IMR-90 (cell line): Measurements from ENCODE around the gene BTD. TPM values are rescaled to one million over a fixed set of nuclear protein-coding genes. Genes with fewer than 3 reads are reported as not detected.
A peak's percentile ranks its signal among the peaks of the same experiment; 100 is the strongest.

Experiments used
- ATAC-seq: fragments of 200-7000 bp; cut with Tn5 transposase; 2 replicates; pipeline ENCODE4 v1.9.1; 2020; ENCODE audit warnings: low read depth, mild to moderate bottlenecking, moderate library complexity
- BruUV-seq: library from RNA; stranded (reverse); fragments of 400-500 nt; replicated peaks from 2 replicates; lab custom pipeline; 2021; lab: Mats Ljungman, UMichigan
- CTCF ChIA-PET: fragments of 300-600 bp; formaldehyde crosslinking; extraction: SDS; loops from one replicate; lab custom pipeline; 2021; ENCODE audit warnings: antibody characterized with exemption; lab: Yijun Ruan, JAX
- POLR2A ChIA-PET: fragments of 300-600 bp; sonication (Branson Sonifier 250); formaldehyde crosslinking; loops from one replicate; lab custom pipeline; 2022; ENCODE audit warnings: antibody characterized with exemption; ENCODE audit not compliant: unreplicated experiment; lab: Charles Lee
- DNase-seq: peaks from one replicate; pipeline ENCODE4 v3.0.0; 2013
- H2AFZ ChIP-seq: replicated peaks from 2 replicates; pipeline ENCODE3; 2013; ENCODE audit warnings: low read length, mild to moderate bottlenecking; ENCODE audit not compliant: poor library complexity
- H2AK5ac ChIP-seq: 2 replicates; pipeline ENCODE4 v1.6.1; 2013; ENCODE audit warnings: low read depth, low read length, inconsistent platforms
- H2AK9ac ChIP-seq: replicated peaks from 2 replicates; pipeline ENCODE3; 2013; ENCODE audit warnings: mild to moderate bottlenecking, low read depth, low read length, moderate library complexity; ENCODE audit not compliant: poor library complexity
- H2BK120ac ChIP-seq: 2 replicates; pipeline ENCODE4 v1.6.1; 2013; ENCODE audit warnings: low read depth, low read length, inconsistent platforms
- H2BK15ac ChIP-seq: 3 replicates; pipeline ENCODE4 v1.6.1; 2013; ENCODE audit warnings: low read depth, low read length, inconsistent platforms
- H2BK20ac ChIP-seq: 2 replicates; pipeline ENCODE4 v1.6.1; 2013; ENCODE audit warnings: low read depth, mild to moderate bottlenecking, inconsistent platforms, low read length, moderate library complexity
- H2BK5ac ChIP-seq: 2 replicates; pipeline ENCODE4 v1.6.1; 2013; ENCODE audit warnings: mild to moderate bottlenecking, low read depth, low read length, inconsistent platforms; ENCODE audit not compliant: poor library complexity, severe bottlenecking
- H3K14ac ChIP-seq: replicated peaks from 2 replicates; pipeline ENCODE4 v1.6.1; 2013; ENCODE audit warnings: low read depth, low read length, inconsistent platforms
- H3K18ac ChIP-seq: 2 replicates; pipeline ENCODE4 v1.6.1; 2013; ENCODE audit warnings: low read depth, low read length, control low read depth
- H3K23ac ChIP-seq: 2 replicates; pipeline ENCODE4 v1.6.1; 2013; ENCODE audit warnings: low read depth, low read length, inconsistent platforms
- H3K27ac ChIP-seq: 2 replicates; pipeline ENCODE4 v1.5.1; 2013; ENCODE audit warnings: mild to moderate bottlenecking, control low read depth, low read length; ENCODE audit not compliant: insufficient read depth
- H3K27me3 ChIP-seq: 2 replicates; pipeline ENCODE4 v1.6.1; 2013; ENCODE audit warnings: low read length; ENCODE audit not compliant: control insufficient read depth, insufficient read depth
- H3K36me3 ChIP-seq: 2 replicates; pipeline ENCODE4 v1.6.1; 2013; ENCODE audit warnings: low read length, mixed read lengths; ENCODE audit not compliant: control insufficient read depth, insufficient read depth
- H3K4ac ChIP-seq: 2 replicates; pipeline ENCODE4 v1.6.1; 2013; ENCODE audit warnings: low read depth, low read length, inconsistent platforms
- H3K4me1 ChIP-seq: 2 replicates; pipeline ENCODE4 v1.6.1; 2013; ENCODE audit warnings: low read length, mixed read lengths; ENCODE audit not compliant: control insufficient read depth, insufficient read depth
- H3K4me2 ChIP-seq: 2 replicates; pipeline ENCODE4 v1.6.1; 2013; ENCODE audit warnings: low read depth, mild to moderate bottlenecking, control low read depth, low read length, moderate library complexity
- H3K4me3 ChIP-seq: 2 replicates; pipeline ENCODE4 v1.5.1; 2013; ENCODE audit warnings: low read depth, mild to moderate bottlenecking, control low read depth, low read length, moderate library complexity; ENCODE audit not compliant: insufficient read depth
- H3K56ac ChIP-seq: 2 replicates; pipeline ENCODE4 v1.6.1; 2013; ENCODE audit warnings: low read length, inconsistent platforms; ENCODE audit not compliant: insufficient read depth; ENCODE audit errors: extremely low read depth
- H3K79me1 ChIP-seq, 2 experiments: 2 replicates each; pipeline ENCODE4 v1.6.1; 2013; ENCODE audit warnings: low read length in 2 of 2, inconsistent platforms in 1 of 2, low read depth in 1 of 2
- H3K9ac ChIP-seq: 2 replicates; pipeline ENCODE4 v1.6.1; 2013; ENCODE audit warnings: low read depth, low read length, control low read depth
- H3K9me1 ChIP-seq: 2 replicates; pipeline ENCODE4 v1.6.1; 2013; ENCODE audit warnings: low read length, inconsistent platforms; ENCODE audit not compliant: insufficient read depth
- H3K9me3 ChIP-seq: 2 replicates; pipeline ENCODE4 v1.6.1; 2013; ENCODE audit warnings: low read length; ENCODE audit not compliant: control insufficient read depth, insufficient read depth
- H4K20me1 ChIP-seq: 2 replicates; pipeline ENCODE4 v1.6.1; 2013; ENCODE audit warnings: low read length, inconsistent platforms; ENCODE audit not compliant: insufficient read depth
- H4K5ac ChIP-seq: 2 replicates; pipeline ENCODE4 v1.6.1; 2013; ENCODE audit warnings: mild to moderate bottlenecking, low read depth, low read length, control low read depth
- H4K8ac ChIP-seq, 2 experiments: 2 replicates each; pipeline ENCODE4 v1.6.1; 2013; ENCODE audit warnings: low read depth in 2 of 2, low read length in 2 of 2, control low read depth in 1 of 2, inconsistent platforms in 1 of 2
- H4K91ac ChIP-seq: 2 replicates; pipeline ENCODE4 v1.6.1; 2013; ENCODE audit warnings: low read depth, low read length, inconsistent platforms; ENCODE audit not compliant: insufficient read depth
- MAFK ChIP-seq: IDR thresholded peaks from 2 replicates; pipeline ENCODE4 v1.6.1; 2012; ENCODE audit warnings: low read depth, low read length, improper control_type of control experiment
- RAD21 ChIP-seq: IDR thresholded peaks from 2 replicates; pipeline ENCODE4 v1.6.1; 2012; ENCODE audit warnings: low read length, improper control_type of control experiment
- RFX5 ChIP-seq: IDR thresholded peaks from 2 replicates; pipeline ENCODE4 v1.8.0; 2012; ENCODE audit warnings: low read depth, mild to moderate bottlenecking, low read length, moderate library complexity
- SMC3 ChIP-seq: fragments of 150-350 bp; IDR thresholded peaks from 2 replicates; pipeline ENCODE4 v1.6.1; 2016; ENCODE audit warnings: low read depth, mild to moderate bottlenecking, antibody characterized with exemption, low read length, moderate library complexity
- WGBS, 2 experiments: methylation state at CpG; one replicate each; pipeline versions ENCODE4 v1.1.5 to v1.1.7; 2013; ENCODE audit warnings: missing lambda C conversion rate in 2 of 2; ENCODE audit not compliant: insufficient read length in 1 of 2; ENCODE audit errors: extremely low coverage in 2 of 2; 5-methylcytosine and 5-hydroxymethylcytosine counted together
- dilution Hi-C: fragments of 300-500 bp; cut with HindIII; formaldehyde crosslinking; loops from one replicate; pipeline ENCODE4 v1.14.3; 2018; ENCODE audit warnings: low sequenced_read_pairs; ENCODE audit not compliant: unreplicated experiment
- in situ Hi-C: fragments of 300-500 bp; cut with MboI; formaldehyde crosslinking; loops from 3 replicates; pipeline ENCODE4 v1.14.3; 2019; ENCODE audit warnings: low sequenced_read_pairs, inconsistent platforms, mixed read lengths
- intact Hi-C: fragments of 100-400 bp; cut with micrococcal nuclease; formaldehyde crosslinking; loops from 2 replicates; pipeline ENCODE4 v1.10.0; 2022
- polyA plus RNA-seq, 3 experiments: library from polyadenylated mRNA; depleted of rRNA; stranded (reverse); fragments of >200 nt; gene quantifications; 2 replicates each; pipeline ENCODE4 v1.2.3, GENCODE V29; 2012; ENCODE audit warnings: low replicate concordance in 1 of 3
- total RNA-seq: library from RNA; depleted of rRNA; stranded (reverse); fragments of >200 nt; gene quantifications from 2 replicates; pipeline ENCODE4 v1.2.3, GENCODE V29; 2012
- TF ChIP-seq, protein P1 (sequence below): conservative IDR thresholded peaks from 2 replicates; pipeline ENCODE4 v1.5.1; 2012; ENCODE audit warnings: mild to moderate bottlenecking, low read depth, low read length, improper control_type of control experiment

The BTD gene
- total and polyA plus RNA-seq, 2 of the 4 experiments (the other 2 are of a cell fraction), result 14.8 to 21.1 TPM

DNA sequence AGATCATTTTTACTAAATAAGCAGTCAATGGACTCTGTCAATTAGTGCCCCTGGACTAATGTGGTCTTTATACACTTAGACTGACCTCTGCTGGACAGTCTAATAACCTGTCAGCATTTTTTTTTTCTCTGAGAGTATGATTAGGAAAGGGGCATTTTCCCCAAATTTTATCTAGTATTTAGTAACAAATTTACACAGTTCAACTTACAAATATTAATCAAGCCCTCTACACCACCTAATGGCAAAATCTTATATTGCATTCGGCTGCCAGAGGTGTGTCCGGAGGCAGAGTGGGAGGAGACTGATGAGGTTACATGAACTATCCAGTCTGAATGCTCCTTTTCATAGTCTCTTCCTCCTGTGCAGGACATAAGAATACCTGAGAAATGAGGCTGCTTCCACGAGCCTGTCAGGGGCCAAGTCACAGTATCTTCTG, 44.0 kb upstream of the BTD start:
- Histone ChIP-seq H2AK5ac (no peak overlapping the region), H3K4me3 (no peak overlapping the region), H2BK5ac (no peak overlapping the region), H3K4ac (no peak overlapping the region), H3K9ac (no peak overlapping the region), H2BK15ac (no peak overlapping the region), H2BK120ac (no peak overlapping the region), H2AFZ (no peak overlapping the region), H4K5ac (no peak overlapping the region), H3K4me1 (no peaks in the 10 kb centered on the region), H3K4me2 (no peak overlapping the region), H4K20me1 (no peaks in the 10 kb centered on the region), H2AK9ac (peak overlapping the region; percentile 38), H3K27me3 (no peaks in the 10 kb centered on the region), H3K18ac (no peak overlapping the region), H3K56ac (no peak overlapping the region), H3K36me3 (peaks cover 7% of the 10 kb centered on the region), H3K79me1 (no peaks in the 10 kb centered on the region), H3K9me3 (no peaks in the 10 kb centered on the region), H3K23ac (no peak overlapping the region), H3K9me1 (peaks cover 5% of the 10 kb centered on the region; the same call in 1 of the 2 replicates), H2BK20ac (no peak overlapping the region), H3K14ac (no peak overlapping the region), H3K27ac (no peak overlapping the region), H4K91ac (no peak overlapping the region), H4K8ac (no peak overlapping the region)
- TF ChIP-seq, protein P1, sequence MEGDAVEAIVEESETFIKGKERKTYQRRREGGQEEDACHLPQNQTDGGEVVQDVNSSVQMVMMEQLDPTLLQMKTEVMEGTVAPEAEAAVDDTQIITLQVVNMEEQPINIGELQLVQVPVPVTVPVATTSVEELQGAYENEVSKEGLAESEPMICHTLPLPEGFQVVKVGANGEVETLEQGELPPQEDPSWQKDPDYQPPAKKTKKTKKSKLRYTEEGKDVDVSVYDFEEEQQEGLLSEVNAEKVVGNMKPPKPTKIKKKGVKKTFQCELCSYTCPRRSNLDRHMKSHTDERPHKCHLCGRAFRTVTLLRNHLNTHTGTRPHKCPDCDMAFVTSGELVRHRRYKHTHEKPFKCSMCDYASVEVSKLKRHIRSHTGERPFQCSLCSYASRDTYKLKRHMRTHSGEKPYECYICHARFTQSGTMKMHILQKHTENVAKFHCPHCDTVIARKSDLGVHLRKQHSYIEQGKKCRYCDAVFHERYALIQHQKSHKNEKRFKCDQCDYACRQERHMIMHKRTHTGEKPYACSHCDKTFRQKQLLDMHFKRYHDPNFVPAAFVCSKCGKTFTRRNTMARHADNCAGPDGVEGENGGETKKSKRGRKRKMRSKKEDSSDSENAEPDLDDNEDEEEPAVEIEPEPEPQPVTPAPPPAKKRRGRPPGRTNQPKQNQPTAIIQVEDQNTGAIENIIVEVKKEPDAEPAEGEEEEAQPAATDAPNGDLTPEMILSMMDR, result peak; percentile 58
- TF ChIP-seq RAD21 (peak; percentile 52), RFX5 (no peak), SMC3 (peak; percentile 45; the same call in 1 of the 2 replicates), MAFK (peak; percentile 27)
- ATAC-seq (peak; percentile 99), DNase-seq (peak; percentile 75)
- ChIA-PET POLR2A (no interaction called here), CTCF (interaction anchor here (0.5 to 1.5 kb wide), 4 partner anchors 13 to 425 kb away, joined by 3 to 6 read pairs (median 4); no protein-coding TSS in a partner anchor)
- dilution Hi-C loops, result no loop called here
- BruUV-seq, result no TSS peak
- intact Hi-C loops, result loop anchor here (1.0 to 5.0 kb wide), 4 partner anchors 129 to 450 kb away; no protein-coding TSS in a partner anchor
- WGBS, 2 experiments, result no CpG with 5 or more reads among the region's 3 CpGs
- in situ Hi-C loops, result loop anchor here (10.0 kb wide), 1 partner anchor 353 kb away; the partner anchor contains the start of gene CAPN7
